Measurements from ENCODE around the gene GOLGA8S.
"Not testable (repeated sequence)": the region's sequence is repeated elsewhere in the genome, so short reads cannot be mapped to it uniquely, and the experiment has no call there.

Gene GOLGA8S

DNA sequence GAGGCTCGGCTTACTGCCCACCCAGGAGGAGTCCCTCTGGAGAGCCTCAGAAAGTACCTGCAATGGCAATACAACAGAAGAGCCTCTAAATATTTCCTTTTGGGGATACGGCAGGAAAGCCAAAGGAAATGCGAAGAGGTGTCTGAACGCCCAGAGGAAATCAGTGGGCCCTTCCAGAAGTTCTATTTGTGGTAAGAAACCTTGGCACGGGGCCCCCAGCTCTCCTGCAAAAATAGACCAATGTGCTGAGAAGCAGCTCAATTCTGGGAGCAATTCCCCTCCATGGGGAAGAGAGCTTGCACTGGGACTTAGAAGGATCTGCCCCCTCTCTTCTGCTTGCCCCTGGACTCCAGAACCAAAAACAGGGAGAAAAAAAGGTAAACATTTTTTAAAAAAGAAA, 44.7 kb downstream of the GOLGA8S start:
- FAIRE-seq: not testable (repeated sequence)

DNA sequence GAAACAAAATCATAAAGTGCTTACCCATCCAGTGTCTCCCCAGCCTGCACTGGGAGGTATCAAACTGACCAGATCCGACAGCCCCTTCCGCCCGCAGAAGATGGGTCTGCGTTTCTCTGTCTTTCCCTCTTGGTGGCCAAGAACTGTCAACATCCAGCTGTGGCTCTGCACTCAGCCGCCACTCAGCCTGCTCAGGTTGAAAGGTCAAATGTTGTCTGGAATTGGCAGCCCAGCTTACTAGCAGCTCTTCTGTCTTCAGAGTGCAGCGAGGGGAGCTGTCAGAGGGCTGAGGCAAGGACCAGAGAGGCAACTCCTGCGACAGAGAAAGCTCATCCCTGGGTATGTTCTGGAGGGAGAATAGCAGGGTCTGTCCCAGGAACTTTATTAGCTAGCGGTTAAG, 47.1 kb downstream of the GOLGA8S start:
- FAIRE-seq: no peak

DNA sequence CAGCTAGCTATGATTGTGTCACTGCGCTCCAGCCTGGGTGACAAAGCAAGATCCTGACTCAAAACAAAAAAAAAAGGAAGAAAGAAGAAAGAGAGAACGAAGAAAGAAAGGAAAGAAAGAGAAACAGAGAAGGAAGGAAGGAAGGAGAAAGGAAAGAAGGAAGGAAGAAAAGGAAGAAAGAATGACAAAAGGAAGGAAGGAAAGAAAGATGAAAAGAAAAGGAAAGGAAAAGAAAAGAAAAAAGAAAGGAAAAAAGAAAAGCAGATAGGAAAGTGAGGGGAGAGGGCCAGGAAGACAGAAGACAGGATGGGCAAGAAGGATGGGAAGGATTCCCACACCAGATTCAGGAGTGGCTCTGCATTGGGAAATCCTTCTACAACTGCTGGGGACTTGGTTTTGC, 47.6 kb downstream of the GOLGA8S start:
- FAIRE-seq: no peak

DNA sequence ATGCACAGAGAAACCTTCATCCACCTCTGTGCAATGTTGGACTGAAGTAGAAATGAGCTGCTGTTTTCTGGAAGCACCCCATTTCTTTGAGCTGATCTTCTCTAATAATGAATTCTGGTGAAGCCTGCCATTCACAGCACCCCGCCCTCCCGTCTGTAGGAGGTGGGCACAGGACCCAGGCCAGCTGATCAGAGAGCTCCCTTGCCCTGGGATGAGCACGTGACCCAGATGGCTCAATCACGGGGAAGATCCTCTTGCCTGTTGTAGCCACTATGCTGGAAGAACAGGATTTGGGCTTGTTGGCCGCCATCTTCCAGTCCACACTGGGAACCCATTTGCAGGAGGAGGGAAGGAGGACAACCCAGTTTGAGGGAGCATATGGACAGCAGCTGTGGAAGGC, 48.0 kb downstream of the GOLGA8S start:
- FAIRE-seq: no peak

DNA sequence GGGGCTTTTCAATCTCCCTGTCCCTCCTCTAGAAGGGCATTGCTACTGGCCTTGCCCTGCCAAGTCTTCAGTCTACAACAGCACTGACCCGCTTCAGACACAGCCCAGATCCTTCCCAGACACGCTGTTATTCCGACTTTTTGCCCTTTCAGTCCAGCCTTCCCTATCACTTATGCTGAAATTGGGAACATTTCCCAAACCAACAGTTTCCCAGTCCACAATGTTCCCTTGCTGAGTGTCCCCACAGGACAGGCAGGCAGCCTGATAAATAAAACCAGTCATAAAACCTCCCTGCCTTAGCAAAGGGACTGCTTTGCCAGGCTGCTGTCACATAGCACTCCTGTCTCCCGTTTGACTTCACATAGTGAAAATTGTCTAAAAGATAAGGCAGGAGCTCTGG, 49.0 kb downstream of the GOLGA8S start:
- no peak for FAIRE-seq

DNA sequence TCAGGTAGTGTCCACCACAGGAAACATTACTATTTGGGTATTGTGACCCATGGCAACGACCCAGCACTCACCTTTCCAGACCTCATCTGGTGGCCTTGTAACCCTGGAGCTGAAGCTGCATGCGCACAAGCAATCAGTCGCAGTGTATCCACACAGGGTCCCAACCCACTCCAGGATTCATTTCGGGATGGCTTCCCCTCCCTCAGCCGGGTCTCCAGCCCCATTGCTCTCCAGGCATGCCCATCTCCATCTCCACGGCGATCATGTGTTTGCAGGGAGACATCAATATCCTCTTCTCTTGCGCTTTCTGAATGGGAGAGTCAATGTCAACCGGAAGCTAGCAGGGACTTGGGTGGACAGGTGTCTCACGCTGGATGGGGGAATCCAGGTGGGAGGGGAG, 57.3 kb downstream of the GOLGA8S start:
- no peak for FAIRE-seq

DNA sequence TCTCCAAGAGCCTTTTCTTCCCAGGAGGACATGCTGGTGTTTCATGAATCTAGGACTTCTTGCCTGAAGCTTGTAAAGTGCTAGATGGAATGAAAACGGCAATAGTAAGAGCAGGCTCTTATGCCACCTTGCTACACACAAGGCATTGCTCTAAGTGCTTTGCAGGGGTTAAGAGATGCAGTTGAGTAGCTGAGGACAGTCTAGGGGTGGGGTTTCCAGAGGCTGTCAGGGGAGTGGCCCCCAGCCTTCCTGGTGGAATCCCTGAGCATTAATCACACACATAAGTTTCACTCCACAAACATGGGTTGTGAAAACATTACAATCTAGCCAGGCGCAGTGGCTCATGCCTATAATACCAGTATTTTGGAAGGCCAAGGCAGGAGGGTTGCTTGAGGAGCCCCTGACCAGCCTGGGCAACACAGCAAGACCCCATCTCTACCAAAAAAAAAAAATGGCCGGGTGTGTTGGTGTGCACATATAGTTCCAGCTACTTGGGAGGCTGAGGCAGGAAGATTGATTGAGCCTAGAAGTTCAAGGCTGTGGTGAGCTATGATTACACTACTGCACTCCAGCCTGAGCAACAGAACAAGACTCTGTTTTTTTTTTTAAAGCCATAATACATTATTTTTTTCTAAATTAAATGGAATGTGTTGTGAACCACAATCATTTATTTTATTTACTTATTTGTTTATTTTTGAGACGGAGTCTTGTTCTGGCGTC, 58.5 kb downstream of the GOLGA8S start:
- not testable (repeated sequence) for FAIRE-seq

Data from G401.6 (cell line).